Measurements from ENCODE around the gene JUNB.

DNA sequence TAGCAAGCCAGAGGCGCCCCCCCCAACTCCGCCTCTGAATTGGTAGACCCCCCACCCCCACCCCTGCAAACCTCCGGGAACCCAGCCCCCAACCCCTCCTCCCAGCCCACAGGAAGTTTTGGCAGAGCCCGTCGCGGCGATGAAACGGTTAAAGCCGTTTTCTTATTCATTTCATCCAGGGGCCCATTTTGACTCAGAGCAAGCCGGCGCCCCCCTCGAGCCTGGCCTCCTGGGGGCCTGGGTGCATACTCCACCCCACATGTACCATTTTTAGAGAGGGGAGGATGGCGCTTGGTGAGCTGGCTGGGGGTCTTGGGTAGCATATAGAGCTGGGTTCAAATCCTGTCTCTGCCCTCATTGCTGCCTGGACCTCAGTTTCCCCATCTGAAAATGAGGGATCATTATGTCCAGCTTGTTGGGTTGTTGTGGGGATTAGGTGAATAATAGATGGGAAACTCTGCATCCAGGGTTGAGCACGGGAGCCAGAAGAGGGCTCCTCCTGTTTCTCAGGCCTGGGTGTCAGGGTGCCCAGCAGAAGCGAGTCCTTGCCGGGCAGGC lies 7.9 kb upstream of the JUNB start:
- TF ChIP-seq, protein P1, sequence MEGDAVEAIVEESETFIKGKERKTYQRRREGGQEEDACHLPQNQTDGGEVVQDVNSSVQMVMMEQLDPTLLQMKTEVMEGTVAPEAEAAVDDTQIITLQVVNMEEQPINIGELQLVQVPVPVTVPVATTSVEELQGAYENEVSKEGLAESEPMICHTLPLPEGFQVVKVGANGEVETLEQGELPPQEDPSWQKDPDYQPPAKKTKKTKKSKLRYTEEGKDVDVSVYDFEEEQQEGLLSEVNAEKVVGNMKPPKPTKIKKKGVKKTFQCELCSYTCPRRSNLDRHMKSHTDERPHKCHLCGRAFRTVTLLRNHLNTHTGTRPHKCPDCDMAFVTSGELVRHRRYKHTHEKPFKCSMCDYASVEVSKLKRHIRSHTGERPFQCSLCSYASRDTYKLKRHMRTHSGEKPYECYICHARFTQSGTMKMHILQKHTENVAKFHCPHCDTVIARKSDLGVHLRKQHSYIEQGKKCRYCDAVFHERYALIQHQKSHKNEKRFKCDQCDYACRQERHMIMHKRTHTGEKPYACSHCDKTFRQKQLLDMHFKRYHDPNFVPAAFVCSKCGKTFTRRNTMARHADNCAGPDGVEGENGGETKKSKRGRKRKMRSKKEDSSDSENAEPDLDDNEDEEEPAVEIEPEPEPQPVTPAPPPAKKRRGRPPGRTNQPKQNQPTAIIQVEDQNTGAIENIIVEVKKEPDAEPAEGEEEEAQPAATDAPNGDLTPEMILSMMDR (IDR thresholded peaks at IDR 0.05), result no peak
- TF ChIP-seq POLR2A (IDR thresholded peaks at IDR 0.05), result no peak
- no peak for TF ChIP-seq POLR2AphosphoS5 (IDR thresholded peaks at IDR 0.05)

All from breast epithelium (tissue), 3 donors.